HG02678 (cell line): Measurements from ENCODE around the gene CENPP.

ENCODE experiments used
- ATAC-seq: cut with Tn5 transposase; IDR thresholded peaks from one replicate; pipeline ENCODE4 v1.9.1; 2021; ENCODE audit warnings: mild to moderate bottlenecking, moderate library complexity; ENCODE audit not compliant: unreplicated experiment

Gene CENPP

DNA sequence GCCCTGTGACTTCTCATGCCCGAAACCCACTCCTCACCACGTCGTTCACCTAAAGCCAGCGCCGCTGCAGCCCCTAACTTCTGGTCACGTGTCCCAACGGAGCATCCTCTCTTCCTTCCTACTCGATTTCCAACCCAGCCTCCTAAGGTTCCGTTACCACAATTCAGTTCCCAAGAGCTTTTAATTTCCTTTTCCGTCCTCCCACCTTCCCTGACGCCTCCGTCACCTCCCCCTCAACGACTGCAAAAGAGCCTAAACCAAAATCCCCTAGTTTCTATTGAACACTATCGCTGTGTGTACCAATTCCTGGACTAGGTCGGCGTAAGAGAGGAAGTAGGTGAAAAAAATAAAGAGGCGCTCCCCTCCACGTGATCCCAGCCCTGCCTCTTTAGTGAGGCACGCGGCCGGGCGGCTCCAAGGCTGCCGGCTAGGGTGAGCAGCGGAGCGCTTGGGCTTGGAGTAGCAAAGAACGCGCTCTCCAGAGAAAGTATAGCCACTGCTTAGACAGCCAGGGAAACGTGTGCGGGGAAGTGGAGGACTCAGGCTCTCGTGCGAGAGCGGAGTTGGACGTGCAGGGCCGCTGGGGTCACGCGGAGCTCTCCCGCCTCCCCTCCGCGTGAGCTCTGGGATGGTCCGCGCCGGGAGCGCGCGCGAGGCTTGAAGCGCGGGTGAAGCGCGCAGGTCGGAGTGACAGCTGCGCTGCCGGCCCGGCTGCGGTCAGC, at the start of gene CENPP, which contains the start of gene NOL8:
CENPP (plus strand) TSS at position 685 of the 722 bp plus-strand sequence.
NOL8 (minus strand) TSS at position 82 of the 722 bp plus-strand sequence. CDS start 1,189 bp downstream, outside the sequence.
- ATAC-seq: peak; percentile 95

- no peak for ATAC-seq
Measured at GRCh38 chr9:92276331-92277032, 49.3 kb upstream of the CENPP start.

- ATAC-seq: no peak
Measured at GRCh38 chr9:92278110-92278509, 47.6 kb upstream of the CENPP start.

DNA sequence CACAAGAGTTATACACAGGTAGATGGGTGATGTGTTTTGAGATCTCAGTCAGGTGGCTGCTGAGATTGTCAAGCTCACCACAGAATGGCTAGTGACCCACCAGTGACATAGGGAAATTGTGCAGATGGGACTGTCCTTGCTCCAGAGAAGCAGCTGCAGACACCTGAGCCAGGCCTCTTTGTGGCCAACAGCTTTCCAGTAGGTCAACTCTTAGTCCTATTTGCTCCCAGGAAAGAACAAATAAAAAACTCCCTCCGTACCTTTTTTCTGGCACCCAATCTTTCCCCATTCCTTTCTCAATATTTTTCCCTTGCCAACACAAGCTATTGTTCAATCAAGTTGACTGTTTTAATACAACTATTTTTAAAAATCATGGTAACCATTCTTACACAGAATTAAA, 46.5 kb upstream of the CENPP start:
- no peak for ATAC-seq

DNA sequence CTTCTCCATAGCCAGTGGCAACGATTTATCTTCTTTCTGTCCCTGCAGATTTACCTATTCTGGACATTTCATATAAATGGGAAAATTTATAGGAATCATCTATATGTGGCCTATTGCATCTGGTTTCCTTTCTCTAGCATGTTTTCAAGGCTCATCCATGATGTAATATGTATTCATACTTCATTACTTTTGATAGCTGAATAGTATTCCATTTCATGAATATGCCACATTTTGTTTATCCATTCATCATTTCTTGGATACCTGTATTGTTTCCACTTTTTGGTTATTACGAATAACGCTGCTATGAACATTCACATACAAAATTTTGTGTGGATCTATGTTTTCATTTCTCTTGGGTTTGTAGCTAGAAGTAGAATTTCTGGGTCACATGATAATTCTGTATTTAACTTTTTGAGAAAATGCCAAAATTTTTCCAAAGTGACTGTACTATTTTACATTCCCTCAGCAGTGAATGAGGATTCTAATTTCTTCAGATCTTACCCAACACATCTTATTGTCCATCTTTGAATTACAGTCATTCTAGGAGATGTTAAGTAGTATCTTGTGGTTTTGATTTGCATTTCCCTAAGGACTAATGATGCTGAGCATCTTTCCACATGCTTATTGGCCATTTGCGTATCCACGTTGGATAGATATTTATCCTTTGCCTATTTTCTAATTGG, 35.9 kb upstream of the CENPP start:
- no peak for ATAC-seq

GRCh38 chr9:92290785-92291429, 34.8 kb upstream of the CENPP start:
- no peak for ATAC-seq

GRCh38 chr9:92291577-92291976, 34.2 kb upstream of the CENPP start:
- ATAC-seq: no peak

GRCh38 chr9:92292338-92293074, 33.2 kb upstream of the CENPP start:
- no peak for ATAC-seq

- no peak for ATAC-seq
Measured at GRCh38 chr9:92293075-92293354, 32.7 kb upstream of the CENPP start.

DNA sequence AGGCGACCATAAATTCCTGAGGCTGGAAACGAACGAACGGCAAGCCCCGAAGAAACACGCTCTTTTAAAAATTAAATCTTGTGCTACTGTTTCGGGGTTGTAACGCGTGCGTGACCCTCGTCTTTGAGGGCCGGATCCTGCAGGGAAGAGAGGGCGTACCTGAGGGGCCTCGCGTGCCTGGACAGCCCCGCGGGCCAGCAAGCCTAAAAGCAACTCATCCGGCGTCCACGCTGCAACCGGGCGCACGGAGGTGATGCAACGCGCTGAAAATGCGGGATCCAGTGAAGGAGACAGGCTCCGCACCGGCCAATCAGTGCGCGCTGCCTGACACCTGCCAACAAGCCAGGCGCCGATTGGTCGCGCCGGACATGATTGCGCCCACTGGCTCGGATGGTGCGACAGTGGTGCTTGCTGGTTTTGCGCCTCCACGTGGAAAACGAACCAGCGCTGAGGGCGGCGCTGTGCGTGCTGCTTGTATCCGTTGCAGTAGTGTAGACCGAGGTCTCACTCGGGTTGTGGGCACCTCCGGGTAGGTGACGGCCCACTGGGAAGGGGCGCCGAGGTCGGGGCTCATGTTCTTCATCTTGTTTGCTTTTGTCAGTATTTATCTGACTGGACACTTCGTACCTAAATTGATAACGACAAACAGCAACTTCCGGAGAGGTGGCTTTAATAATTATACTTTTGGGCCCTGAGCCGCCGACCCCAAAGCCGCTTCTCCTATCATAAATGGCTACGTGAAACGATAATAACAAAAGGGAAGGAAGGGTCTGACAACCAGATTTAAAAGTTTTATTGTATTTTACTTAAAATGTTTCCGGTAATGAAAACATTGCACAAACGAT, 32.1 kb upstream of the CENPP start, which contains the start of gene IARS1:
IARS1 (minus strand) TSS at position 246 of the 845 bp plus-strand sequence. CDS start 4,278 bp downstream, outside the sequence.
- peak; percentile 97 for ATAC-seq

- ATAC-seq: no peak
Measured at GRCh38 chr9:92294297-92294676, 31.5 kb upstream of the CENPP start.

- no peak for ATAC-seq
Measured at GRCh38 chr9:92295240-92295790, 30.4 kb upstream of the CENPP start.

DNA sequence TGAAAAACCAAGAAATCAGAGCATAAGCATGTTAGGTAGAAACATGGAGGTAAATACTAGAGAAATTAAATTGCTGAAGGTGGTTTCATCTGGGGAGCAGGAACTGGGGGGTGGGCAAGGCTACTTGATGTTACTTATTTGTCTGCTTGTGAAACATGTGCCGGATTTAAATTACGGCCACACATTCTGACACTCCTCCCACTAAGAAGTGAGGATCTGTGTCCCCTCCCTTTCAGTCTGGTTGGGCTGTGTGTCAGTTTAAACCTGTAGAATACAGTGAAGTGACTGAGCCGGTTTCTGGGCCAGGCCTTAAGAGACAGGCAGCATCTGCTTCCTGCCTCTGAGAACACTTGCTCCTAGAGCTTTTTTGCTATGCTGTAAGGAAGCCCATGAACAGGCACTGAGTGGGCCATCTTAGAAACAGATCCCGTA, 29.9 kb upstream of the CENPP start:
- ATAC-seq: no peak

GRCh38 chr9:92297611-92298010, 28.1 kb upstream of the CENPP start:
- no peak for ATAC-seq

- ATAC-seq: no peak
Measured at GRCh38 chr9:92298036-92298435, 27.7 kb upstream of the CENPP start.

DNA sequence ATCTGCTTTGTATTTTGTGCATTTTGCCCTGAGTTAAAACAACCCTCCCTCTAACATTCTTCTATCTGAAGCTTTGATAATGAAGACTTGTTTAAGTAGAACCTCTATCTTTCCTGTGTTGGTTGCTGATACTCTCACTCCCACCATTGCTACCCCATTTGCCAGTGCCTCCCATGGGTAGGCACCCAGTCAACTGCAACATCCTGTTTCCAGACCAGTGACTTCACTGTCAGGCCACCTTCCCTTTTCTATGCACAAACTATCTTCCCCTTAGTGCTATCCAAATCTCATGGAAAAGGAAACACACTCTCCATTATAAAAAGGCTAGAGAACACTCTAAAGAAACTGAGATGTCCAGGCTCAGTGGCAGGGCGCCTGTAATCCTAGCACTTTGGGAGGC, 26.6 kb upstream of the CENPP start:
- no peak for ATAC-seq

GRCh38 chr9:92300936-92301335, 24.8 kb upstream of the CENPP start:
- ATAC-seq: no peak

- ATAC-seq: peak; percentile 34
Measured at GRCh38 chr9:92308893-92309292, 16.9 kb upstream of the CENPP start.

DNA sequence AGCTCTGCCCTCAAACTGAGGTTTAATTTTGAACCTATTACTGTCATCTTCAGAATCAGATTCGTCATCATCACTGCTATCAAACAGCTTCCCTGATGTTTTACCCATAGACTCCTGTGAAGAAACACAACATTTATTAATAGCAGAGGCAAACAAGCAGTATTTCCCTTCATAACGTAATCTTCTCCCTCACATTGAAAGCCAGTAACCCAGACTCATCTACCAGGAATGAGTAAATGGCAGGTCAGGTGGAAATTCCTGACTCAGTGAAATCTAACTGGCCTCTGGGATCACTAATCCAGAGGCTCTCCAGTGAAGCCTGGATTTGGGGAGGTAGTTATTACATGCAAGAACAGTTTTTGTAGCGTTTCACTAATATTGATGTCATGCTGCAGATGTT, 15.2 kb upstream of the CENPP start:
- ATAC-seq: no peak
